Cardiac muscle cell (in vitro differentiated cells and primary cell): ENCODE measurements around the gene KLHL17. TPM values are rescaled to one million over a fixed set of nuclear protein-coding genes. Genes with fewer than 3 reads are reported as not detected.
A peak's percentile ranks its signal among the peaks of the same experiment; 100 is the strongest.

ENCODE experiments used
- DNase-seq, 2 donors: peaks; one replicate each; pipeline versions ENCODE4 v3.0.0 to v3.0.0-alpha.2; 2010 to 2017; ENCODE audit warnings: low read depth in 1 of 2, low spot score in 1 of 2
- H3K27ac ChIP-seq: fragments of 200-600 bp; sonication (generic); 2 replicates; pipeline ENCODE4 v1.5.1; 2016
- H3K27me3 ChIP-seq: fragments of 200-600 bp; sonication (generic); 2 replicates; pipeline ENCODE4 v1.6.0; 2016; ENCODE audit warnings: control low read depth
- H3K36me3 ChIP-seq: fragments of 200-600 bp; sonication (generic); 2 replicates; pipeline ENCODE4 v1.5.1; 2016; ENCODE audit warnings: control low read depth
- H3K4me1 ChIP-seq: fragments of 200-600 bp; sonication (generic); 2 replicates; pipeline ENCODE4 v1.8.1; 2017; ENCODE audit warnings: low read depth, mild to moderate bottlenecking, mixed run types
- H3K4me3 ChIP-seq: fragments of 200-600 bp; sonication (generic); 2 replicates; pipeline ENCODE4 v1.5.1; 2016; ENCODE audit warnings: mild to moderate bottlenecking
- H3K9me3 ChIP-seq: fragments of 200-600 bp; sonication (generic); 2 replicates; pipeline ENCODE4 v1.5.1; 2017; ENCODE audit warnings: low read depth, mild to moderate bottlenecking, control low read depth
- polyA plus RNA-seq: library from polyadenylated mRNA; unstranded; fragments of >200 nt; fragmentation: Nextera tagmentation; extraction: Ambion mirVana; gene quantifications from 2 replicates; pipeline ENCODE4 v1.2.1, GENCODE V29; 2016
- total RNA-seq: library from RNA; depleted of rRNA; stranded (reverse); fragments of >200 nt; gene quantifications from 2 replicates; pipeline ENCODE4 v1.2.3, GENCODE V29; 2016
- TF ChIP-seq, protein P1 (sequence below): IDR thresholded peaks from 2 replicates; pipeline ENCODE4 v1.5.1; 2012; ENCODE audit warnings: low read depth, mild to moderate bottlenecking, low read length

Gene KLHL17
- total and polyA plus RNA-seq, 2 experiments from 2014 or later = 31.5 to 42.9 TPM

DNA sequence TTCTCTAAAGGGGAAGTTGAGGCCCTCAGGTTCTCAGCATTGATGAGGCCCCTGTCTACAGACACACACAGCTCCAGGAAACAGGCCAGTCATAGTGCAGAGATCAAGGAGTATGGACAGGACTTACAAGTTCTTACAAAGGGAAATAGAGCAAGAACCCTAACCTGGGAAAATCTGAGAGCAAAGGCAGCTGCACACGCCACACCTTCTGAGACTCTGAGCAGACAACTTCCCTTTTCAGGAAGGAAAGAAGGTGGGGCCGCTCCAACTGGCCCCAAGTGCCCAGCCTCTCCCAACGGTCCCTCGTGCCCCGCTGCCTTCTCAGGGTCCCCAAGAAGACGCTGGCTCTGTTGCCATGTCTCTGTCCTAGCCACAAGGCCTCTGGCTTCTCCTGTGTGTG is 4.9 kb upstream of the KLHL17 start:
- Histone ChIP-seq H3K27me3 (peaks cover 4% of the 10 kb centered on the region), H3K4me1 (peaks cover 3% of the 10 kb centered on the region), H3K36me3 (peaks cover 37% of the 10 kb centered on the region), H3K4me3 (no peak overlapping the region), H3K27ac (no peak overlapping the region), H3K9me3 (no peaks in the 10 kb centered on the region)
- DNase-seq = no peak
- TF ChIP-seq, protein P1, sequence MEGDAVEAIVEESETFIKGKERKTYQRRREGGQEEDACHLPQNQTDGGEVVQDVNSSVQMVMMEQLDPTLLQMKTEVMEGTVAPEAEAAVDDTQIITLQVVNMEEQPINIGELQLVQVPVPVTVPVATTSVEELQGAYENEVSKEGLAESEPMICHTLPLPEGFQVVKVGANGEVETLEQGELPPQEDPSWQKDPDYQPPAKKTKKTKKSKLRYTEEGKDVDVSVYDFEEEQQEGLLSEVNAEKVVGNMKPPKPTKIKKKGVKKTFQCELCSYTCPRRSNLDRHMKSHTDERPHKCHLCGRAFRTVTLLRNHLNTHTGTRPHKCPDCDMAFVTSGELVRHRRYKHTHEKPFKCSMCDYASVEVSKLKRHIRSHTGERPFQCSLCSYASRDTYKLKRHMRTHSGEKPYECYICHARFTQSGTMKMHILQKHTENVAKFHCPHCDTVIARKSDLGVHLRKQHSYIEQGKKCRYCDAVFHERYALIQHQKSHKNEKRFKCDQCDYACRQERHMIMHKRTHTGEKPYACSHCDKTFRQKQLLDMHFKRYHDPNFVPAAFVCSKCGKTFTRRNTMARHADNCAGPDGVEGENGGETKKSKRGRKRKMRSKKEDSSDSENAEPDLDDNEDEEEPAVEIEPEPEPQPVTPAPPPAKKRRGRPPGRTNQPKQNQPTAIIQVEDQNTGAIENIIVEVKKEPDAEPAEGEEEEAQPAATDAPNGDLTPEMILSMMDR = no peak

DNA sequence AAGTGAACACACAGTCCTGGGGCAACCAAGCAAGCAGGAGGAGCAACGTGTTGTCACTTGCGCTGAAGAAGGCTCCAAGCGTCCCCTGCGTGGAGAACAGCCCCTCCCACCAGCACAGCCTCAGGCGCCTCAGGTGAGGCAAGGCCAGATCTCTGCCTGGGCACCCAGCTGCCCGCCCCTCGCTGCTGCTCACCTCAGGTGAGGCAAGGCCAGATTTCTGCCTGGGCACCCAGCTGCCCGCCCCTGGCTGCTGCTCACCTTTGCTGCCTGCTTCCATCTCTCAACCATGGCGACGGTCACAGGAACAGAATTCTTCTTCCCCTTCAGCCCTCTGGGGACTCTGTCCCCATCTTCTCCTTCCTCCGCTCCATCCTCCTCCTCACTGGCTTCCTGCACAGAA is 3.7 kb upstream of the KLHL17 start:
- TF ChIP-seq, protein P1 = no peak
- Histone ChIP-seq H3K9me3 (no peaks in the 10 kb centered on the region), H3K4me1 (peaks cover 3% of the 10 kb centered on the region), H3K4me3 (no peak overlapping the region), H3K36me3 (peaks cover 34% of the 10 kb centered on the region), H3K27ac (no peak overlapping the region), H3K27me3 (peaks cover 4% of the 10 kb centered on the region)
- DNase-seq = no peak

DNA sequence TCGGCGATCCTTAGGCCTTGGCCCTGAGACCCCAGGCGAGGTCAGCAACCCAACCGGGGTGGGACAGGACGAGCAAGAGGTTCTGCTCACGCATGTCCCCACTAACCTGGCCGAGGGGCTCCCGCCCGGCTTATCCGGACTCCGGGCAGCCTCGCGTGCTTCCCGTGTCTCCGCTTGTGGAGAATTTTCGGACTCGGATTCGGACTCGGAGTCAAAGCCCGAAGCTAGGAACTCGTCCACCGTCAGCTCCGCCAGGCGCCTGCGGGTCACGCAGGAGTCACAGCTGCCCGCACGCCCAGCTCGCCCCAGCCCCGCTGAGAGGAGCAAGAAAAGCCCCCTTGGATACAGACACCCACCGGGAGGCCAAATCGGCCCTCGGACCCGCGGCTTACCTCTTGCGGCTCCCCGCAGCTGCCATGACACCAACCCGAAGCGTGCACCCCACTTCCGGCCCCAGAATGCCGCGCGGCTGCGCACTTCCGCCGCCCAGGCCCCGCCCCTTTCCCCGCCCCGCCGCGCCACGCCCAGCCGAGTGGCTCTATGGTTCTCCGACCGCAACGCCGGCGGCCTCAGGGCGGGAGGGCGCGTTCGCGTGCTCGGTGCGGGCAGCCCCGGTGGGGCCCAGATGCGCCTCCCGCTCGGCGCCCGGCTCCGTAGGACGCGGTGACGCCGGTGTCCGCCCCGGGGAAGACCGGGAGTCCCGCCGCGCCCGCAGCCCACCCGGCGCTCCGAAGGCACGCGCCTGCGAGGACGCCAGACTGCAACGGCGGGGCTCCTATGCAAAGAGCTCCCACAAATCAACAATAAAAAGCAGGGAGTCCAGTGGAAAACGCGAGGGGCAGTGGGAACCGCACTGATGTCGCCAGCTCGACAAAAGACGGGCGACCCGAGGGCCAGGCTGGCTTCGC is 1.3 kb upstream of the KLHL17 start, which contains the start of gene NOC2L:
NOC2L (minus strand) TSS at position 434 of the 908 bp plus-strand sequence; CDS start at position 418, 16 bp downstream.
- H3K9me3 ChIP-seq = no peaks in the 10 kb centered on the region
- peaks cover 18% of the 10 kb centered on the region for H3K36me3 ChIP-seq
- peaks cover 3% of the 10 kb centered on the region for H3K4me1 ChIP-seq
- peak; percentile 92 to 93 for DNase-seq
- H3K27me3 ChIP-seq = peaks cover 4% of the 10 kb centered on the region
- H3K27ac ChIP-seq = no peak within 1 kb of the TSS
- peak within 1 kb of the TSS; percentile 99 for H3K4me3 ChIP-seq
- TF ChIP-seq, protein P1 = no peak

DNA sequence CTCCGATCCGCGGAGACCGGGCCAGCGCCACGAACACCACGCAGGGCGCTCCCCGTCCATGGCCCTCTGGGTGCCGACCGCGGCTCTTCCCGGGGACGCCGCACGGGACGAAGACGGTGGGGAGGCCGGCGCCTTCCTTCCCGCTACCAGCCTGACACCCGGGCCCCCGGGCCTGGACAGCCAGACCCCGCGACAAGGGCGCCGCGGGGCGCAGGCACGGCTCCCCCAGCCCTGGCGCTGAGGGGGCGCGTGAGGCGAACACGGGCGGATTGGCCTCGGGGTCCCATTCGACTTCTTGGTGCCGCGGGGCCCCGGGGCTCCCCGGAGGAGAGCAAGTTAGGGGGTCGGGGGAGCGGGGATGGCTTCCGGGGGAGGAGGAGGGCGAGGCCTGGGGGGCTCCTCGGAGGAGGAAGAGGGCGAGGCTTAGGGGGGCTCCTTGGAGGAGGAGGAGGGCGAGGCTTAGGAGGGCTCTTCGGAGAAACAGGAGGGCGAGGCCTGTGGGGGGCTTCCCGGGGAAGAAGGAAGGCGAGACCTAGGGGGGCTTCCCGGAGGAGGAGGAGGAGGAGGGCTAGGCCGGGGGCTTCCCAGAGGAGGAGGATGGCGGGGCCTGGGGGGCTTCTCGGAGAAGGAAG is 537 bp upstream of the KLHL17 start:
- TF ChIP-seq, protein P1 = no peak
- Histone ChIP-seq H3K27me3 (peaks cover 4% of the 10 kb centered on the region), H3K9me3 (no peaks in the 10 kb centered on the region), H3K36me3 (peaks cover 12% of the 10 kb centered on the region), H3K4me1 (peaks cover 3% of the 10 kb centered on the region), H3K4me3 (peak overlapping the region; percentile 94), H3K27ac (no peak overlapping the region)
- DNase-seq = no peak

DNA sequence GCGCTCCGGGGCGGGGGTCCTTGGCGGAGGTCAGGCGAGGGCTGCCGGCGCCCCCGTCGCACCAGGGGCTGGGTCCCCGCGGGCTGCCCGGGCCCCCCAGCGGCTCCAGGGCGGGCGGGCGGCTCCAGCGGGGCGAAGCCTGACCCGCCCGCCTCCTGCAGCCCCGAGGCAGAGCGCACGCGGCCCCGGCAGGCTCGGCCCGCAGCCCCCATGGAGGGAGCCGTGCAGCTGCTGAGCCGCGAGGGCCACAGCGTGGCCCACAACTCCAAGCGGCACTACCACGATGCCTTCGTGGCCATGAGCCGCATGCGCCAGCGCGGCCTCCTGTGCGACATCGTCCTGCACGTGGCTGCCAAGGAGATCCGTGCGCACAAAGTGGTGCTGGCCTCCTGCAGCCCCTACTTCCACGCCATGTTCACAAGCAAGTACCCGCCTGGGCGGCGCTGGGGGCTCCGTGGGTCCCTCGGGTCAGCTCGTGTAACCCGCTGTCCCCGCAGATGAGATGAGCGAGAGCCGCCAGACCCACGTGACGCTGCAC is 817 bp downstream of the KLHL17 start:
- TF ChIP-seq, protein P1 = no peak
- Histone ChIP-seq H3K9me3 (no peaks in the 10 kb centered on the region), H3K27ac (no peak overlapping the region), H3K4me1 (peaks cover 3% of the 10 kb centered on the region), H3K4me3 (peak overlapping the region; percentile 94), H3K36me3 (peaks cover under 1% of the 10 kb centered on the region), H3K27me3 (peaks cover 14% of the 10 kb centered on the region)
- peak in 1 of 2 donors; percentile 16 for DNase-seq
